GM19043 (cell line): ENCODE data around the gene BUB3.

Experiments used
- ATAC-seq: cut with Tn5 transposase; IDR thresholded peaks from one replicate; pipeline ENCODE4 v1.9.1; 2021; ENCODE audit warnings: low read depth; ENCODE audit not compliant: unreplicated experiment

The BUB3 gene, protein sequence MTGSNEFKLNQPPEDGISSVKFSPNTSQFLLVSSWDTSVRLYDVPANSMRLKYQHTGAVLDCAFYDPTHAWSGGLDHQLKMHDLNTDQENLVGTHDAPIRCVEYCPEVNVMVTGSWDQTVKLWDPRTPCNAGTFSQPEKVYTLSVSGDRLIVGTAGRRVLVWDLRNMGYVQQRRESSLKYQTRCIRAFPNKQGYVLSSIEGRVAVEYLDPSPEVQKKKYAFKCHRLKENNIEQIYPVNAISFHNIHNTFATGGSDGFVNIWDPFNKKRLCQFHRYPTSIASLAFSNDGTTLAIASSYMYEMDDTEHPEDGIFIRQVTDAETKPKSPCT

GRCh38 chr10:123154092-123154710 lies at the start of gene BUB3:
TSS of gene BUB3 (plus strand) at chr10:123154402. CDS start at chr10:123154918, 516 bp downstream.
- ATAC-seq: peak; percentile 87

DNA sequence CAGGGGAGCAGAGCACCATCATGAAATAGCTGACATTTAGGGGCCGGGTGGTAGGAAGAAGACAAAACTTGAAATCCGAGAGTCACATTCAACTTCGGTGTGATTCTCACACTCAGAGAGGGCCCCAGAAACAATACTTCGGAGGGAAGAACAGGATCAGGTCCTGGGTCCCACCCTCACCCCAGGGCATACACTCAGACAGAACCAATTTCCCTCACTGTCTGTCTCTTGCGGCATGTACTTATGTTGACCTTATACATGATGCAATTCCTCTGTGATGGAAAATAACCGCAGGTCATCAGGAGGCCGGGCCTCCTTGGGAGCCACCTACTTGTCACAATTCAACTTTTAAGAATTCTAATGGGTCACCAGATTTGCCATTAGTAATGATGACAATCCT lies 44.7 kb upstream of the BUB3 start:
- no peak for ATAC-seq

- no peak for ATAC-seq
Measured at GRCh38 chr10:123117644-123118417, 36.4 kb upstream of the BUB3 start.

DNA sequence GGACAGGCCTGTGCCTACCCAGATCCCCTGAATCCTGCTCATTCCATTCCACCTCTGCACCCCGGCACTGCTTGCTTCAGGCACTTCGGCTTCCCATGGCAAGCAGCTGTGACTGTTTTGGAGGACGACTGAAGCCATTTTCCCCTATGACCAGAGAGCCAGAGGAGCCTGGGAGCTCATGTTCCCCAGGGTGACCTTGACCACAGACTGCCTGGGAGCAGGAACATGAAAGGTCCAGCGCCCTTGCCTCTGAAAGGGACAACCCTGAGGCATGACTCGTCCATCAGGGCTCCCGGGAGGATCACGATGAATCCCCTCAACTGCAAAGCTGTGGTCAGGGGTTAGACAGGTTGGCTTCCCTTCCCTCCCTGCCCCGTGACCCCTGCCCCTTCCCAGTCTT lies 35.1 kb upstream of the BUB3 start:
- ATAC-seq: no peak

GRCh38 chr10:123126246-123126645 lies 28.0 kb upstream of the BUB3 start:
- ATAC-seq: no peak

DNA sequence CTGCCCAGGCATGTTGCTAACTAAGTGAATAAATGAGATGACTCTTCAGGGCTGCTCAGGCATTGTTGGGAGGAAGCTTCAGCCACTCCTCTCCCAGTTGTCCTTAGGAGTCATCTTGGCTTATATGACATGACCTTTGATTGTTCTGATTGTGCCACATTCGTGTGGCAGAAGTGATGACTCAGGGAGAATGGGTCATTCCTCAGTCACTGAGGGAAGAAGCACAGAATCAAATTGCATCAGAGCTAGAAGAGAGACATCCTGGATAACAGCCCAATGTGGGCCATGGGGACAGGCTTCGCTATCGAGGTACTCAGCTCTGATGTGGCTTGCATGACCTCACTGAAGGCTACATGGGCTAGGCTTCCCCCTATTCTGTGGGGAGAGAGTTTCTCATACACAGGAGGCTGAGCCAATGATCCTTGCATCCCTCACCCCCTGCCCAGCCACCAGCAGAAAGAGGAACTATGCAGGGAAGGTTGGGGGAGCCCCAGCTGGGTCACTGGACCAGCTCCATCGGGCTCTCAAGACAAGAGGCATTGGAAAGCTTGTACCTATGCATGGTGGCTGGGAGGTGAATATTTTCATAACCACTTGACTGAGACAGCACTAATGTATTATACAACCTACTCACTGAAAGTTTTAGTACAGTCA lies 24.5 kb upstream of the BUB3 start:
- ATAC-seq: no peak

- ATAC-seq: peak; percentile 54
Measured at GRCh38 chr10:123132576-123133477, 21.4 kb upstream of the BUB3 start.

DNA sequence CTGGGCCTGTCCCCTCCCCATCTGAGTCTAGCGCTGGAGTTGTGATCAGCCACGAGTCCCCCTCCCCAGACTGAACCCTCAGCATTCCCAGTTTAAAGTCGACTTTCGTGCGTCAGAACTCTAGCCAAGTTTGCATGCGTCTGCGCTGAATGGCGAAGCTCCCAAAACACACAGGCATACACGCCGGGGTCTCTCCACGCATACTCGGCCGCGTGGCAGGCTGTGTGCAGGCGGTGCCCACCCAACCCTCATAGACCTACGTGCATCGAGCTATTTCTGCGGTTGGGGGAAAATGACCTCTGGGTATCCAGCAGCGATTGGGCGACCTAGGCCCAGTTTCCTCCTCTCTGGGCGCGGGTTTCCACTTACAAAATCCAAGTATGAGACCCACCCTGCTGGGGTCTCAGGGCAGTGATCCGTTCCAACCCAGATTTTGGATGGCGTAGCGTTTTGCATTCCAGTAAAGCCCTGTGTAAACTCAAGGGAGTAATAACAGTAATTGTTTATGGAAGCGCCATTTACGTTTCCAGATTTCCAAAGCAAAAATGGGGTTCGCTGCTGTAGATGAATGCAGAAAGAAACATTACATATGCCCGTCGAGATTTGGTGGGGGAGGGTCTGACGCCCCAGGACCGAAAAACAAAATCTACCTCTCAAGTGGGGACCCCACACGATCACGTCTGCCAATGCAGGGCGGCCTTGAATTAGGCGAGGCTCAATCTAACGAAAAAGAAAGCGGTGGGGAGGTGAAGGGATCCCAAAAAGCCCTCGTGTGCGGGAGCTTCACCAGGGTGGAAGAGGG lies 20.5 kb upstream of the BUB3 start:
- no peak for ATAC-seq

GRCh38 chr10:123134343-123134914 lies 19.8 kb upstream of the BUB3 start:
- no peak for ATAC-seq

GRCh38 chr10:123134915-123135414 lies 19.2 kb upstream of the BUB3 start:
- no peak for ATAC-seq

- ATAC-seq: no peak
Measured at GRCh38 chr10:123135415-123136141, 18.6 kb upstream of the BUB3 start, which contains the start of gene HMX3. TSS of gene HMX3 (plus strand) at chr10:123135970. CDS start at chr10:123136051, 81 bp downstream.

GRCh38 chr10:123136221-123136805 lies 17.9 kb upstream of the BUB3 start:
- no peak for ATAC-seq

DNA sequence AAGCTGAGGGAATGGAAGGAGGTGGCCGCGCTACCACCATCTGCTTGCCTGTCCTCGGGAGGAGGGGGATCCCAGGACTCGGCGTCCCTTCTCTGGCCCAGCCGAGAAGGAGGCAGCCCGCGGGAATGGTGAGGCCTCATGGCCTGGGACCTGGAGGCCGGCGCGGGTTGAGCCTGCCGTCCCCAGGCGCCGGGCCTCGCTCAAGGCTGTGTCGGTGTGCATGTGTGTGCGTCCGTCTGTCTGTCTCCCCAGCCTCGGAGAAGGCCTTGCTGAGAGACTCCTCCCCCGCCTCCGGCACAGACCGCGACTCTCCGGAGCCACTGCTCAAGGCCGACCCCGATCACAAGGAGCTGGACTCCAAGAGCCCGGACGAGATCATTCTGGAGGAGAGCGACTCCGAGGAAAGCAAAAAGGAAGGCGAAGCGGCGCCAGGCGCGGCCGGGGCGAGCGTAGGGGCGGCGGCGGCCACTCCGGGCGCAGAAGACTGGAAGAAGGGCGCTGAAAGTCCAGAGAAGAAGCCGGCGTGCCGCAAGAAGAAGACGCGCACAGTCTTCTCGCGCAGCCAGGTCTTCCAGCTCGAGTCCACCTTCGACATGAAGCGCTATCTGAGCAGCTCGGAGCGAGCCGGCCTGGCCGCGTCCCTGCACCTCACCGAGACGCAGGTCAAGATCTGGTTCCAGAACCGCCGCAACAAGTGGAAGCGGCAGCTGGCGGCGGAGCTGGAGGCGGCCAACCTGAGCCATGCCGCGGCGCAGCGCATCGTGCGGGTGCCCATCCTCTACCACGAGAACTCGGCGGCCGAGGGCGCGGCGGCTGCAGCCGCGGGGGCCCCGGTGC lies 17.2 kb upstream of the BUB3 start:
- ATAC-seq: no peak

- no peak for ATAC-seq
Measured at GRCh38 chr10:123139165-123139520, 15.1 kb upstream of the BUB3 start.

GRCh38 chr10:123139521-123140163 lies 14.6 kb upstream of the BUB3 start:
- no peak for ATAC-seq
